Nephron progenitor cell (in vitro differentiated cells): ENCODE results near the gene ARSJ.

Source experiments
- DNase-seq: peaks from one replicate; pipeline ENCODE4 v3.0.0; 2021
- H3K27ac Mint-ChIP-seq: 2 replicates; pipeline ENCODE4 v1.8.0; 2021; ENCODE audit warnings: mild to moderate bottlenecking, moderate library complexity, mixed read lengths
- H3K27me3 Mint-ChIP-seq: 2 replicates; pipeline ENCODE4 v1.8.0; 2021; ENCODE audit warnings: mild to moderate bottlenecking, low read depth, mixed read lengths; ENCODE audit not compliant: poor library complexity
- H3K36me3 Mint-ChIP-seq: 2 replicates; pipeline ENCODE4 v1.8.0; 2021; ENCODE audit warnings: low read depth, mixed read lengths
- H3K4me1 Mint-ChIP-seq: 2 replicates; pipeline ENCODE4 v1.8.0; 2021; ENCODE audit warnings: mixed read lengths
- H3K4me3 Mint-ChIP-seq: 2 replicates; pipeline ENCODE4 v1.8.0; 2021; ENCODE audit warnings: mild to moderate bottlenecking, moderate library complexity, mixed read lengths
- H3K9me3 Mint-ChIP-seq: 2 replicates; pipeline ENCODE4 v1.8.0; 2021; ENCODE audit warnings: mild to moderate bottlenecking, moderate library complexity, mixed read lengths
- TF ChIP-seq, protein P1 (sequence below): fragments of 200-600 bp; sonication (generic); IDR thresholded peaks from 2 replicates; pipeline ENCODE4 v1.5.0; 2021; ENCODE audit warnings: antibody characterized with exemption

ARSJ gene

DNA sequence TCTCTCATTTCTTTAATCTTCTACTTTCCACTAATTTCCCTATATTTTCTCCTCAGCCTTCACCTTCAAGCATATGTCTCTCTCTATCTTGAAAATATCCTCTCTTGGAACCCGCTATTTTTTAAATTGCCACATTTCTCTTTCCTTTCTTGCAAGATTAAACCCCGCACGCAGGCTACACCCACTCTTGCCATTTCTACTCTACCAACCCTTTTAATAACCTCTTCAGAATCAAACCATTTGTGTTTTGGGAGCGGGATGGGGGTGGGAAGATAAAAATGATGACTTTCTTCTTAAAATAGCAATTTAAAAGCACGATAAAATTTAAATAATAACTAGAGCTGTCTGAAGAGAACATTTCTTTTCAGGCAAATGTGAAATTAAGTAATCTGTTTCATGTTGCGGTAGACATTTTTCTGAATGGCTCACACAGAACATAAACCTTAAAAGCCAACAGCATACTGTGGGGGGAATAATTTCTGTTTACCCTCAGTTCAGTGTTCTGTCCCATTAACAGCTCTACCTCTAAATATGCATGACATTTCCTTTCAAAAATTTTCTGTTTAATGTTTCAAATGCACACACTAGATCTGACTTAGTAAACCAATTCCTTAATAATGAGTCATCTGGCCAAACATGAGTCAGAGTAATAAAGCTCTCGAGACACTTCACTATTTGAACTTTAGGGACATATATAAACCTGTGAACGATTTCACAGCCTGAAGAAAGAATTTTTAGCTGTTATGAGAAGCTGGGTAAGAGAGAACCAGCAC is 20.5 kb downstream of the ARSJ start:
- H3K4me3 Mint-ChIP-seq: no peak overlapping the region
- TF ChIP-seq, protein P1, sequence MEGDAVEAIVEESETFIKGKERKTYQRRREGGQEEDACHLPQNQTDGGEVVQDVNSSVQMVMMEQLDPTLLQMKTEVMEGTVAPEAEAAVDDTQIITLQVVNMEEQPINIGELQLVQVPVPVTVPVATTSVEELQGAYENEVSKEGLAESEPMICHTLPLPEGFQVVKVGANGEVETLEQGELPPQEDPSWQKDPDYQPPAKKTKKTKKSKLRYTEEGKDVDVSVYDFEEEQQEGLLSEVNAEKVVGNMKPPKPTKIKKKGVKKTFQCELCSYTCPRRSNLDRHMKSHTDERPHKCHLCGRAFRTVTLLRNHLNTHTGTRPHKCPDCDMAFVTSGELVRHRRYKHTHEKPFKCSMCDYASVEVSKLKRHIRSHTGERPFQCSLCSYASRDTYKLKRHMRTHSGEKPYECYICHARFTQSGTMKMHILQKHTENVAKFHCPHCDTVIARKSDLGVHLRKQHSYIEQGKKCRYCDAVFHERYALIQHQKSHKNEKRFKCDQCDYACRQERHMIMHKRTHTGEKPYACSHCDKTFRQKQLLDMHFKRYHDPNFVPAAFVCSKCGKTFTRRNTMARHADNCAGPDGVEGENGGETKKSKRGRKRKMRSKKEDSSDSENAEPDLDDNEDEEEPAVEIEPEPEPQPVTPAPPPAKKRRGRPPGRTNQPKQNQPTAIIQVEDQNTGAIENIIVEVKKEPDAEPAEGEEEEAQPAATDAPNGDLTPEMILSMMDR: no peak
- H3K36me3 Mint-ChIP-seq: no peaks in the 10 kb centered on the region
- DNase-seq: no peak
- peaks cover 5% of the 10 kb centered on the region for H3K27me3 Mint-ChIP-seq
- peaks cover 6% of the 10 kb centered on the region for H3K4me1 Mint-ChIP-seq
- peak overlapping the region; percentile 7 for H3K27ac Mint-ChIP-seq
- H3K9me3 Mint-ChIP-seq: no peaks in the 10 kb centered on the region

- TF ChIP-seq, protein P1: no peak
- Mint-ChIP-seq H3K4me1 (peaks cover 6% of the 10 kb centered on the region), H3K27ac (no peak overlapping the region), H3K27me3 (no peaks in the 10 kb centered on the region), H3K4me3 (no peak overlapping the region), H3K9me3 (no peaks in the 10 kb centered on the region), H3K36me3 (no peaks in the 10 kb centered on the region)
- no peak for DNase-seq
Observed at GRCh38 chr4:113957956-113958355, 21.5 kb downstream of the ARSJ start.

- DNase-seq: no peak
- H3K27me3 Mint-ChIP-seq: no peaks in the 10 kb centered on the region
- no peaks in the 10 kb centered on the region for H3K36me3 Mint-ChIP-seq
- H3K9me3 Mint-ChIP-seq: no peaks in the 10 kb centered on the region
- no peak overlapping the region for H3K4me3 Mint-ChIP-seq
- no peak overlapping the region for H3K27ac Mint-ChIP-seq
- peaks cover 3% of the 10 kb centered on the region for H3K4me1 Mint-ChIP-seq
- TF ChIP-seq, protein P1: no peak
Observed at GRCh38 chr4:113955948-113956347, 23.5 kb downstream of the ARSJ start.

DNA sequence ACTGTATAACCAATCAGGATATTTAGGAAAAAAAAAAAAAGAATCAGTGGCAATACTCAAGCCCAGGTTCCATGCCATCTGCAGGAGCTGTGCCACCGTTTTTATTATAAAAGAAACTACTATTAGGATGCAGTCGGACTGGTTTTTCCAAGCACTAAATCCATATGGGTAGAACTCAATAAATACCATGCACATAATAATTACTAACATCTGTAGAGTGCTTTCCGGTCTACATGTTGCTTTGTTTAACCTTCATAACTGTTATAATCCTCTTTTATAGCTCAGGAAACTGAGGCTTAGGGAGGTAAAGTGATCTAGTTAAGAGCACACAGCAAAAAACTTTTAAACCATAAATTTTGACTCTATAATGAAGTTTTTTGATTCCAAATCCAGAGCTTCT is 24.0 kb downstream of the ARSJ start:
- Mint-ChIP-seq H3K27ac (no peak overlapping the region), H3K4me3 (no peak overlapping the region), H3K27me3 (no peaks in the 10 kb centered on the region), H3K9me3 (no peaks in the 10 kb centered on the region), H3K4me1 (no peaks in the 10 kb centered on the region), H3K36me3 (no peaks in the 10 kb centered on the region)
- DNase-seq: no peak
- TF ChIP-seq, protein P1: no peak

DNA sequence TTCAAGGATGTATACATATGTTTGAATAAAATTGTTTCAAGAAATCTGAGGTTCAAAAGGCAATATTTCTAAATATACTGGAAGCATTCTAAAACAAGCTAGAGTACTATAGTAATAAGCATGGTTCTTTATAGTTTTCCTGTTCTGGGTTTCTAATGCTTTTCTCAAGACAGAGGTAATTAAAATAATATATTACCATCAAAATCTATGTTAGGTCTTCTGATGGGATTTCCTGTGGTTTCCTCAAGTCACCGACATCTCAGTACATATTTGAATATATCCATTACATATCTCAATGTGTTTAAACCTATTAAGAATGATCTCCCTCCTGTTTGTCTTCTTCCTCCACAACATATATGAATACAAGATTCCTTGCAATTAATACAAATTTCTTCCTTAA is 25.6 kb downstream of the ARSJ start:
- TF ChIP-seq, protein P1: no peak
- no peaks in the 10 kb centered on the region for H3K9me3 Mint-ChIP-seq
- no peaks in the 10 kb centered on the region for H3K4me1 Mint-ChIP-seq
- no peak overlapping the region for H3K4me3 Mint-ChIP-seq
- no peaks in the 10 kb centered on the region for H3K27me3 Mint-ChIP-seq
- no peak overlapping the region for H3K27ac Mint-ChIP-seq
- DNase-seq: no peak
- H3K36me3 Mint-ChIP-seq: no peaks in the 10 kb centered on the region

- TF ChIP-seq, protein P1: peak; percentile 81
- H3K9me3 Mint-ChIP-seq: no peaks in the 10 kb centered on the region
- peak; percentile 32 for DNase-seq
- H3K4me1 Mint-ChIP-seq: no peaks in the 10 kb centered on the region
- no peaks in the 10 kb centered on the region for H3K27me3 Mint-ChIP-seq
- no peaks in the 10 kb centered on the region for H3K36me3 Mint-ChIP-seq
- H3K4me3 Mint-ChIP-seq: no peak overlapping the region
- no peak overlapping the region for H3K27ac Mint-ChIP-seq
Observed at GRCh38 chr4:113952452-113953029, 26.9 kb downstream of the ARSJ start.
